ENCODE data around the gene SPATA20.

The SPATA20 gene

GRCh38 chr17:50520483-50520882 is 26.5 kb upstream of the SPATA20 start:
- DNase-seq (ENCODE audit: low spot score) = no peak

GRCh38 chr17:50521514-50521913 is 25.5 kb upstream of the SPATA20 start:
- DNase-seq (ENCODE audit: low spot score) = no peak

- DNase-seq (ENCODE audit: low spot score) = no peak
Observed at GRCh38 chr17:50522766-50523165, 24.2 kb upstream of the SPATA20 start.

- DNase-seq (ENCODE audit: low spot score) = no peak
Observed at GRCh38 chr17:50523208-50523607, 23.8 kb upstream of the SPATA20 start.

GRCh38 chr17:50524838-50525237 is 22.1 kb upstream of the SPATA20 start:
- no peak for DNase-seq (ENCODE audit: low spot score)

GRCh38 chr17:50527155-50527762 is 19.7 kb upstream of the SPATA20 start:
- DNase-seq (ENCODE audit: low spot score) = no peak

GRCh38 chr17:50527949-50528474 is 19.0 kb upstream of the SPATA20 start:
- DNase-seq (ENCODE audit: low spot score) = no peak

- DNase-seq (ENCODE audit: low spot score) = no peak
Observed at GRCh38 chr17:50529849-50530248, 17.1 kb upstream of the SPATA20 start.

GRCh38 chr17:50531428-50532025 is 15.4 kb upstream of the SPATA20 start:
- no peak for DNase-seq (ENCODE audit: low spot score)

- no peak for DNase-seq (ENCODE audit: low spot score)
Observed at GRCh38 chr17:50532452-50533024, 14.4 kb upstream of the SPATA20 start, which contains the start of gene EPN3. TSS of gene EPN3 (plus strand) at chr17:50532735. CDS start at chr17:50536557, 3,822 bp downstream.

- no peak for DNase-seq (ENCODE audit: low spot score)
Observed at GRCh38 chr17:50533185-50533584, 13.8 kb upstream of the SPATA20 start.

- DNase-seq (ENCODE audit: low spot score) = no peak
Observed at GRCh38 chr17:50533720-50534148, 13.2 kb upstream of the SPATA20 start.

- no peak for DNase-seq (ENCODE audit: low spot score)
Observed at GRCh38 chr17:50534222-50534978, 12.6 kb upstream of the SPATA20 start.

GRCh38 chr17:50534979-50535326 is 12.0 kb upstream of the SPATA20 start:
- DNase-seq (ENCODE audit: low spot score) = no peak

- no peak for DNase-seq (ENCODE audit: low spot score)
Observed at GRCh38 chr17:50535407-50535806, 11.6 kb upstream of the SPATA20 start.

- no peak for DNase-seq (ENCODE audit: low spot score)
Observed at GRCh38 chr17:50536683-50537646, 10.0 kb upstream of the SPATA20 start.

GRCh38 chr17:50537721-50538548 is 9.0 kb upstream of the SPATA20 start:
- no peak for DNase-seq (ENCODE audit: low spot score)

- DNase-seq (ENCODE audit: low spot score) = no peak
Observed at GRCh38 chr17:50538549-50539410, 8.2 kb upstream of the SPATA20 start.

- no peak for DNase-seq (ENCODE audit: low spot score)
Observed at GRCh38 chr17:50539762-50540559, 7.0 kb upstream of the SPATA20 start.

All from NAMALWA (cell line).